WERI-Rb-1 (cell line): ENCODE measurements around the gene KSR2.
A peak's percentile ranks its signal among the peaks of the same experiment; 100 is the strongest.

Experiments
- DNase-seq: peaks from one replicate; pipeline ENCODE4 v3.0.0-alpha.2; 2020
- H3K27ac ChIP-seq: fragments of 250-450 bp; sonication (Bioruptor Pico); 2 replicates; pipeline ENCODE4 v1.5.1; 2020; ENCODE audit warnings: mild to moderate bottlenecking, moderate library complexity
- H3K27me3 ChIP-seq: fragments of 250-450 bp; sonication (Bioruptor Pico); 2 replicates; pipeline ENCODE4 v1.5.1; 2021; ENCODE audit warnings: mild to moderate bottlenecking, low read depth, moderate library complexity; ENCODE audit not compliant: insufficient read depth, severe bottlenecking
- H3K36me3 ChIP-seq: fragments of 250-450 bp; sonication (Bioruptor Pico); 2 replicates; pipeline ENCODE4 v1.5.1; 2020; ENCODE audit warnings: mild to moderate bottlenecking, moderate library complexity
- H3K4me3 ChIP-seq: 2 replicates; pipeline ENCODE4 v1.5.1; 2011; ENCODE audit warnings: low read depth, mild to moderate bottlenecking, control low read depth, low read length
- H3K9me3 ChIP-seq: fragments of 250-450 bp; sonication (Bioruptor Pico); 2 replicates; pipeline ENCODE4 v1.5.1; 2021; ENCODE audit warnings: mild to moderate bottlenecking, moderate library complexity; ENCODE audit not compliant: severe bottlenecking
- CTCF ChIP-seq: IDR thresholded peaks from 2 replicates; pipeline ENCODE4 v1.5.1; 2011; ENCODE audit warnings: low read depth, mild to moderate bottlenecking, control low read depth, inconsistent platforms, low read length

Gene KSR2

GRCh38 chr12:117590999-117591398 lies 377.8 kb downstream of the KSR2 start:
- H3K36me3 ChIP-seq, result no peaks in the 10 kb centered on the region
- no peak overlapping the region for H3K4me3 ChIP-seq
- DNase-seq, result no peak
- no peaks in the 10 kb centered on the region for H3K9me3 ChIP-seq
- H3K27ac ChIP-seq, result no peak overlapping the region
- no peaks in the 10 kb centered on the region for H3K27me3 ChIP-seq
- TF ChIP-seq CTCF, result peak; percentile 36; the same call in 1 of the 2 replicates

DNA sequence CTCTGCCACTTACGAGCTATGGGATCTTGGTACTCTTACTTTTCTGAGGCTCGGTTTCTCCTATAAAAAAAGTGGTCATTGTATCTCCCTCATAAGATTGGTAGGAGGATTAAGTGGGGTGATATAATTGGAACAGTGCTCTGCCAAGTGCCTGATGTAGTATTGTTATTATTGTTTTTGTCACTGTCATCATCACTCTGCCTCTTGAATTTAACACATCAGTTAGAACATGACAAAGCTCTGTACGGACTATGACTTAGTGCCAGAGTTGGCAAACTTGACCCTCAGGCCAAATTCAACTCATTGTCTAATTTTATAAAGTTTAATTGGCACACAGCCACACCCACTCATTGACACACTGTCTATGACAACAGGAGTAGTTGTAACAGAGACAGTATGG lies 378.4 kb downstream of the KSR2 start:
- no peaks in the 10 kb centered on the region for H3K9me3 ChIP-seq
- no peak overlapping the region for H3K4me3 ChIP-seq
- H3K27me3 ChIP-seq, result no peaks in the 10 kb centered on the region
- H3K27ac ChIP-seq, result no peak overlapping the region
- no peak for TF ChIP-seq CTCF
- DNase-seq, result no peak
- H3K36me3 ChIP-seq, result no peaks in the 10 kb centered on the region

DNA sequence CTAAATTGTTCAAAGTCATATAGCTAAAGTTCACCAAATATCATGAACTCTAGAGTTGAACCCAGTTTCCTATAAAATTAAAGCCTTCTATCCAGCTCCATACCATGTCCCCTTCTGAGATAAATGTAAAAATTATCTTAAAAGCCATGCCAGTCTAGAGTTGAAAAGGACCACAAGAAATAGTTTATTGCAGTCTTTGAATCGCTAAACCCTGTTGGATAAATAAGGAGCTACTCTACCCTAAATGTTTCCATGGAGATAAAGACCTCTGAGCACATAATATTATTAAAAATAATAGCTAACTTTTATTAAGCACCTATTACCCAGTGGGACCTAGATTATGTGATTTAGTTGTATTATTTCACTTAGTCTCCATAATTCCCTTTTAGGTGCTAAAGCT lies 379.8 kb downstream of the KSR2 start:
- no peaks in the 10 kb centered on the region for H3K9me3 ChIP-seq
- H3K36me3 ChIP-seq, result no peaks in the 10 kb centered on the region
- H3K27ac ChIP-seq, result no peak overlapping the region
- TF ChIP-seq CTCF, result no peak
- H3K4me3 ChIP-seq, result no peak overlapping the region
- no peaks in the 10 kb centered on the region for H3K27me3 ChIP-seq
- DNase-seq, result no peak

DNA sequence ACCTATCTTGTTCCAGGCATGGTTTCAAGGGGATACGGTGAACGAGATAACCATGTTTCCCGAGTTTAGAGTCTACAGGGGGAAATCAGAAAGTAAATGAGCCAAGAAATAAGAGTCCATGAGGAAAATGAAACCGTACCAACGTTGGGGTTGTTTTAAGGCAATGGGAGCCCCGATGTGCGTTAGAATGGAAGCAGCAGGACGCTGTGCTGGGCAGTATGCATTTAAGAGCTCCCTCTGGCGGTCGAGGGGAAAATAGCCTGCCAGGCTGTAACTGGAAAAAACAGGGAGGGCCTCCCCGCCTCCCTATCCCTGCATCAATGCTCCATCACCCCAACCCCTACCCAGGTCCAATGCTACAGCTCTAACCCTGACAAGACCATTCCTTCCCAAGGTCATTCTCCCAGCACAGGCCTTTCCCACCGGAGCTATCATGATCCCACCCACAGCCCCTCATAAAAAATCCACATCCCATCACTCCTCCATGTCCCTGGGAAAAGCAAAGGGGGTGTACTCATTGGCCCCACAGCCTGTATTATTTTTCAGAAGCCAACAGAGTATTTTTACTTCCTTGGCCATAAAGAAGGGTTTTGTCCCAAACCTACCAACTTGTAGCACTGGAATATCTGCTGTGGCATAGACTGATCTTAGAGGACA lies 381.0 kb downstream of the KSR2 start:
- H3K4me3 ChIP-seq, result no peak overlapping the region
- no peaks in the 10 kb centered on the region for H3K36me3 ChIP-seq
- peak; percentile 91 for TF ChIP-seq CTCF
- H3K9me3 ChIP-seq, result no peaks in the 10 kb centered on the region
- no peak overlapping the region for H3K27ac ChIP-seq
- no peaks in the 10 kb centered on the region for H3K27me3 ChIP-seq
- DNase-seq, result peak; percentile 67

DNA sequence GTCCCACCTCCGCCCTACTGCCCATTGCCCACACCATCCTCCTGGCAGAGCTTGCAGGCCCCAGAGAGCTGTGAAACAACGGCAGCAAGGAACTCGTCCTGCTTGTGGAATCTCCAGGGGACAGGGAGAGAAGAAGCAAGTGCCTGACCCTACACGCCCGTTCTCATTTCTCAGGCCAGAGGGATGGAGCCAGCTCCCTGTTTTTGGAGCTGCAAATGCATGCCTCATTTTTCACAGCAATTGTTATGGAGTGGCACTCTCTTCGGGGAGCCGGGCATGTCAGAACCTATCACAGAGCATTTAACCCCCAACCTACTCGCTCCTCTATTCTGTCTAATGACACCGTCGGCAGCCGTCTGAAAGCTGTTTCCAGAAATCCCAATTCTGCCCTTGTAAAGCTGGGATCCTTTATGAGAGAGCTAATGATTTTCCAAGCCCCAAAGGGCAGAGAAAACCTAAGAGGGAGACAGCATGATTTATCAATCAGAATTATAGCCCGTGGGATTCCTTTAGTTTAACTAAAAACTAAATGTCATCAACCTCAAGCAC lies 385.0 kb downstream of the KSR2 start:
- Histone ChIP-seq H3K27me3 (no peaks in the 10 kb centered on the region), H3K27ac (no peak overlapping the region), H3K4me3 (no peak overlapping the region), H3K9me3 (no peaks in the 10 kb centered on the region), H3K36me3 (no peaks in the 10 kb centered on the region)
- no peak for TF ChIP-seq CTCF
- DNase-seq, result no peak

- no peak for TF ChIP-seq CTCF
Measured at GRCh38 chr12:117583092-117583491, 385.7 kb downstream of the KSR2 start.

More at GRCh38 chr12:117583092-117583491, 385.7 kb downstream of the KSR2 start:
- no peak for DNase-seq
- Histone ChIP-seq H3K27ac (no peak overlapping the region), H3K9me3 (no peaks in the 10 kb centered on the region), H3K36me3 (no peaks in the 10 kb centered on the region), H3K27me3 (no peaks in the 10 kb centered on the region), H3K4me3 (no peak overlapping the region)
